Upper lobe of right lung (tissue), 1 donor: ENCODE data around the gene ALDH7A1. TPM values are rescaled to one million over a fixed set of nuclear protein-coding genes. Genes with fewer than 3 reads are reported as not detected.
"Not testable (repeated sequence)": the region's sequence is repeated elsewhere in the genome, so short reads cannot be mapped to it uniquely, and the experiment has no call there.

Experiments used
- ATAC-seq: fragments of 200-7000 bp; cut with Tn5 transposase; one replicate; pipeline ENCODE4 v1.9.1; 2020; ENCODE audit warnings: mild to moderate bottlenecking, moderate library complexity
- DNase-seq: peaks from one replicate; pipeline ENCODE4 v3.0.0-alpha.2; 2020
- H3K27ac ChIP-seq: fragments of 200-600 bp; one replicate; pipeline ENCODE4 v1.8.0; 2022
- H3K27me3 ChIP-seq: fragments of 200-600 bp; one replicate; pipeline ENCODE4 v1.8.0; 2022; ENCODE audit warnings: mild to moderate bottlenecking
- H3K36me3 ChIP-seq: fragments of 200-600 bp; one replicate; pipeline ENCODE4 v1.8.0; 2022
- H3K4me1 ChIP-seq: fragments of 200-600 bp; one replicate; pipeline ENCODE4 v1.8.0; 2022
- H3K4me3 ChIP-seq: fragments of 200-600 bp; one replicate; pipeline ENCODE4 v1.8.0; 2022; ENCODE audit warnings: mild to moderate bottlenecking
- H3K9me3 ChIP-seq: fragments of 200-600 bp; one replicate; pipeline ENCODE4 v1.8.0; 2022
- CTCF ChIP-seq: fragments of 200-600 bp; IDR thresholded peaks from one replicate; pipeline ENCODE4 v1.8.0; 2022; ENCODE audit warnings: antibody characterized with exemption
- intact Hi-C: fragments of 100-400 bp; cut with DNase I; formaldehyde crosslinking; loops from one replicate; pipeline ENCODE4 v1.11.0; 2022
- total RNA-seq: library from RNA; stranded (reverse); fragmentation: NEBNext Ultra II Directional; extraction: Animal tissue kit (Norgen Biotek cat#: 25700); gene quantifications from one replicate; pipeline ENCODE4 v1.2.1, GENCODE V29; 2021
- donor health status: DM: no; HTN: yes; CAD: no; lungs with severe emphysema.

ALDH7A1 gene
- total RNA-seq, 1 donor from 2014 or later, result 26.1 TPM

GRCh38 chr5:126561908-126562307 lies 33.1 kb downstream of the ALDH7A1 start:
- no peak overlapping the region for H3K4me3 ChIP-seq
- ATAC-seq, result no peak

GRCh38 chr5:126555101-126555500 lies 39.9 kb downstream of the ALDH7A1 start:
- H3K4me1 ChIP-seq, H3K9me3 ChIP-seq, intact Hi-C loops, H3K27me3 ChIP-seq, ATAC-seq, H3K4me3 ChIP-seq, DNase-seq, H3K27ac ChIP-seq: not testable (repeated sequence)
- peaks cover 60% of the 10 kb centered on the region for H3K36me3 ChIP-seq

More at GRCh38 chr5:126561908-126562307, 33.1 kb downstream of the ALDH7A1 start:
- no peak for DNase-seq
- no peaks in the 10 kb centered on the region for H3K9me3 ChIP-seq
- no peak for TF ChIP-seq CTCF
- no peaks in the 10 kb centered on the region for H3K27me3 ChIP-seq
- intact Hi-C loops, result no loop called here
- peaks cover 5% of the 10 kb centered on the region for H3K36me3 ChIP-seq
- no peak overlapping the region for H3K27ac ChIP-seq
- H3K4me1 ChIP-seq, result no peaks in the 10 kb centered on the region

GRCh38 chr5:126552614-126553013 lies 42.4 kb downstream of the ALDH7A1 start:
- no peak overlapping the region for H3K4me3 ChIP-seq
- TF ChIP-seq CTCF, result no peak
- no peaks in the 10 kb centered on the region for H3K27me3 ChIP-seq
- H3K9me3 ChIP-seq, result no peaks in the 10 kb centered on the region
- intact Hi-C loops, result no loop called here
- peaks cover 69% of the 10 kb centered on the region for H3K36me3 ChIP-seq
- ATAC-seq (no peak), DNase-seq (no peak)
- no peak overlapping the region for H3K27ac ChIP-seq
- no peaks in the 10 kb centered on the region for H3K4me1 ChIP-seq

- Histone ChIP-seq H3K4me3 (no peak overlapping the region), H3K27ac (no peak overlapping the region), H3K27me3 (no peaks in the 10 kb centered on the region), H3K4me1 (no peaks in the 10 kb centered on the region), H3K9me3 (no peaks in the 10 kb centered on the region), H3K36me3 (peaks cover 23% of the 10 kb centered on the region)
- peak; percentile 43 for TF ChIP-seq CTCF
- peak; percentile 36 for ATAC-seq
- no peak for DNase-seq
- intact Hi-C loops, result loop anchor here (5.0 kb wide), 1 partner anchor 192 kb away; no protein-coding TSS in a partner anchor
Measured at GRCh38 chr5:126544087-126544740, 50.8 kb downstream of the ALDH7A1 start.

GRCh38 chr5:126543660-126544059 lies 51.4 kb downstream of the ALDH7A1 start:
- ATAC-seq, result no peak
- TF ChIP-seq CTCF, result no peak
- Histone ChIP-seq H3K36me3 (peaks cover 23% of the 10 kb centered on the region), H3K27ac (no peak overlapping the region), H3K9me3 (no peaks in the 10 kb centered on the region), H3K4me3 (no peak overlapping the region), H3K4me1 (no peaks in the 10 kb centered on the region), H3K27me3 (no peaks in the 10 kb centered on the region)
- DNase-seq, result no peak
- intact Hi-C loops, result loop anchor here (5.0 kb wide), 1 partner anchor 191 kb away; no protein-coding TSS in a partner anchor

GRCh38 chr5:126543009-126543408 lies 52.0 kb downstream of the ALDH7A1 start:
- Histone ChIP-seq H3K9me3 (no peaks in the 10 kb centered on the region), H3K27me3 (no peaks in the 10 kb centered on the region), H3K27ac (no peak overlapping the region), H3K36me3 (peaks cover 23% of the 10 kb centered on the region), H3K4me1 (no peaks in the 10 kb centered on the region), H3K4me3 (no peak overlapping the region)
- ATAC-seq (no peak), DNase-seq (no peak)
- intact Hi-C loops, result loop anchor here (5.0 kb wide), 1 partner anchor 191 kb away; no protein-coding TSS in a partner anchor
- no peak for TF ChIP-seq CTCF
